Renal cortical epithelial cell (primary cell): Measurements from ENCODE around the gene ATG4A. TPM values are rescaled to one million over a fixed set of nuclear protein-coding genes. Genes with fewer than 3 reads are reported as not detected.

Source experiments
- DNase-seq: peaks from one replicate; pipeline ENCODE4 v3.0.0-alpha.2; 2011; ENCODE audit warnings: low read depth
- total RNA-seq: library from RNA; depleted of rRNA; stranded (reverse); fragments of >200 nt; gene quantifications from 2 replicates; pipeline ENCODE4 v1.2.3, GENCODE V29; 2014

The ATG4A gene
- total RNA-seq, 1 donor from 2014 or later = 18.2 TPM

DNA sequence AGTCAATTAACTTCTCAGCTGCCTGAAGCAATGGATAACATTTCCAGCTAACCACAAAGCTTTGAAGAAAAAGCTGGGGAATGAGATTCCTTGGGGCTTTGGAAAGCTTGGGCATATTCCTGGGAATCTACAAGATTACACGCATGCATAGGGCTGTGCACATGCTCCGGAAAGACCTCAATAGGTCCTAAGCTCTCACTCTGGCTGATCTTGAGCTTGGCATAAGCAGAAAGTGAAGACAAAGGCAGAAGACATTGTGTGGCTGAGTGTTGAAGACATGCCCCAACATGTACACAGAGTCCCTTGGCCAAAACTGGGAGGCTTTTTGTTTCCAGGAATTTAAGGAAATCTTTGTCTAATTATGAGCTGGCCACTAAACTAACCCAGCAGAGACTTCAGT, 31.2 kb downstream of the ATG4A start:
- peak; percentile 54 for DNase-seq

DNA sequence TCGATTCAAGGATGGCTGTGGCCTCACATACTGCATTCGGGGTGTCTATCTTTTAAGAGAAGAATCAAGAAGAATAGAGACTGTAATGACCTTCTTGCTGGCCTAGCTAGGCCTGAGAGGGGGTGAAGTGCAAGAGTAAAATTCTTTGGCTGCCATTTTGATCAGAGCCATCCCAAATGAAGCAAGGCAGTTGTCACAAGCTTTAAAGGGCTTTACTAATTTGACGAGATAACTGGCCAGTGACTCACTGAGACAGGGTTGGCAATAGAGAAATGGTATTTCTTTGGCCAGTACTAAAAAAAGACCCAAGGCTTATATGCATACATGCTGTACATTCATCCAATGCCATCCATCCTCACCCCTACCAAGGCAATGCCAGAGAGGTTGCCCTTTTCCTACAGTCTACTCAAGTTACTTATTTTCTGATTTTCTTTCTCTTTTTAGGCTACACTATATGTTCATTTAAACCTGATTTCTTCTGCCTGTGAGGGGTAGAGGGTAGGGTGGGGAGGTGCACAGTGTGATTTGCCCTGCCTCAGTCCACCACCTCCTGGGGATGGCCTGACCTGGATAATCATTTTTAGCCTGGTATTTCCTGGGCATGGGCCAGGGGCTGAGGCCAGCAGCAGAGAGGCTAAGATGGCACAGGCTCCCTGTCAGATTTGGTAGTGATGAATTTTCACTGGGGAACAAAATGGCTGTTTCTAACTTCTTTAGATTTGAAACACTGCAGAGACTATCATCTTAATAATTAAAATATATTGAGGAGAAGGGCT, 32.2 kb downstream of the ATG4A start:
- no peak for DNase-seq

DNA sequence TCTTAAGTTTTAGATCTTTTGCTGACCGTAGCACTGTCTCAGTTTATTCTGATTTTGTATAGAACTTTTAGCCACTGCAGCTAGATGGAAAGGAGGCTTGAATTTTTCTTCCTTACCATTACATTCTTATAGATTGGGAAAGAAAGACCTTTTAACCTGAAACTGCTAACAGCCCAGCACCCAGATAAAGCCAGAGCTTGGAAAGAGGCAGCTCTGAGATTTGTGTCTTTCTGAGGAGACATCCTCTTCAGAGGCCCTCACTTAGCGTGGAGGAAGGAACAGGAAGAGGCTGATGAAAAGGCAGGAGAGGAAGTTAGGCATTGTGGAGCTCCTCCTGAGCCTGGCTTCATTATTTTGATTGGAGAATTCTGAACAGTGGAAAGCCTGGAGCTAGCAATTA, 35.1 kb downstream of the ATG4A start:
- no peak for DNase-seq

DNA sequence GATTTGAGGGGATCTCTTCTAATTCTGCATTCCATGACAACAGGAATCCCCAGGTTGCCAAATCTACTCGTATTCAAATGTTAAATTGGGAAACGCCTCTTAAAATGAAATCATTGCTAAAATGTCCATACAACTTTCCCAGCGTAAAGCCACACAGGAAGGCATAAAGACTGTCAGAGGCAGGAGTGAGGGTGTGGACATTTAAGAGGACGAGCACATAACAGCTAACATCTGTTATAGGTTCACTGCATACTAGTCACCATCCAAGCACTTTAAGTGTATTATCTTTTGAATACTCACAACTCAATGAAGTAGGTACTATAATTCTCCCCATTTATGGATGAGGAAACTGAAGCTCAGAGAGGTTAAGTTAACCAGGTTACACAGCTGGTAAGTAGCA, 35.6 kb downstream of the ATG4A start:
- no peak for DNase-seq

DNA sequence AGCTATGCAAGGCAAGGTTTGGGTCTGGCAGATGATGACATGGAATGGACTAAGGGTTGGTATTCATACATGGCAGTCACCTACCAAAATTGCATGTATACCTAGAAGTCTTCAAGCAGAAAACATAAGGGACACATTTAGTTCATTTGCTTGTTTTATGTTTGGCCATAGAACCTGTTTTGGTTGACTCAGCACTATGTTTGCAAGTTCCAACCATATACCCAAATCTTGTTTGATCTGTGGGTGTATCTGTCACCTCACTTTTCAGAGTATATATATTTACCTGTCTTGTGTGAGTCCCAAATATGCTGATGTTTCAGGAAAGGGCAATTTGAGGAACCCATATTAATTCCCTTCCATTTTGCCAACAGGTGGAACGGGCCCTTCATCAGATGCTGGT, 39.3 kb downstream of the ATG4A start:
- DNase-seq = no peak

DNA sequence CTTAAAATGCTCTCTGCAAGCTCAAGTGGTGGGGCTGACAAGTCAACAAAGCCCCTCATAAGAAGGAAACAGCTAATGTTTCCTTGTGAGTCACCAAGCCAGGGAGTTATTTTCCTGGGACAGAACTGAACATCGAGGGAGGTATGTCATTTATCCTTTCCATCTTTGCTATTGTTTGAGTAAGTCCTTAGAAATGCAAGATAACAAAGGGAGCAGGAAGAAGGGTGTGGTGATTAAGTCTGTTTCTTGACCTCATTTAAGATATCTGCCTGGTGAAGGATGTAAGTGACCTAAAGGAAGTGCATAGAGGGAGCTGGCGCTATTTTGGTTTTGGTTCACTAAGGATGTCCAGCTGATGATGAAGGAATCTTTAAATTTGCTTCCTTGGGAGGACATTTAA, 39.9 kb downstream of the ATG4A start:
- peak; percentile 26 for DNase-seq

DNA sequence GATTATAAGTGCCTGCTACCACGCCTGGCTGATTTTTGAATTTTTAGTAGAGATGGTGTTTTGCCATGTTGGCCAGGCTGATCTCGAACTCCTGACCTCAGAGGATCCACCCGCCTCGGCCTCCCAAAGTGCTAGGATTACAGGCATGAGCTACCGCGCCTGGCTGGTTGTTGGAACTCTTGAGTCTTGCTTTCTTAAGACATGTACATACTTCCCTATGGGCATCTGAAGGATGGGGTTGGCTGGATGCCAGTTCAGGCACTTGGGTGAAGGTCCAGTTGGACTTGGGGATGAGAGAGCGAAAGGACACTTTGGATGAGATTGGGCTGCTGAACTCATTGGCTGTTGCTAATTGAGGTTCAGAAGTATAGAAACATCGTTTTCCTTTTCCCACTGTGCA, 40.5 kb downstream of the ATG4A start:
- DNase-seq = no peak

DNA sequence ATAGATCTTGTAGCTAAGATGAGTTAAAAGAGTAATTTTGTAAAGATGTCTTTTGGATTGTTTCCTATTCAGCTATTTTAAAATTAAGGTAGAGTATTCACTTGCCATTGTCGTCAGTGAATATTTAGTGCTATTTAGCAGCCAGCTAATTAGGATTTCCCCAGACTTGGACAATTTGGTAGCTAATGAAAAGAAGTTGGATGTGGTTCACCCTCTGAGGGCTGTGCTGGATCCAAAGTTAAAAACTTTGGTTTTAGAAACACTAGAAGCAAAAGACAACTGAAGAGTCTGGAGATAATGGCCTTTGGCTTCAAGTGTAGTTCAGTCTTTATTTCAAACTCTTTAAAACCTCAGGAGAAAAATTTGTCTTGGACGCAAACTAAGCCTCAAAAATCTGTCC, 41.3 kb downstream of the ATG4A start:
- no peak for DNase-seq

DNA sequence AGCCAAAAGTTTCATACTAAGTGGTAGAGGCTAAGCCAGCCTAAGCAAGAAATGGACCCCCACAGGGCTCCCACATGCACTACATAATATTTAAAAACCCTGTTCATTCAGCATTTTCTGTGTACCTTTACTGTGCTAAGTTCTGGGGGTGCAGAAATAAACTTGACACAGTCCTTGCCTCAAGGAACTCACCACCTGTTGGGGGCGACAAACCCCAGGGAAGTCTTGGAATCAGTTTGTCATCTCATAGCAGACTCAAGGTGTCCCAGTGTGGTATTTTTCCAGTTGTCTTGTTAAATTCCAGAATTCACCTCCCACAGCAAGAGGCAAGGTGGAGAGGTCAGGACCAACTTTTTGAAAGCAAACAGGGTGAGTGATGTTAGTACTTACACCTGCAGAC, 43.1 kb downstream of the ATG4A start:
- no peak for DNase-seq

DNA sequence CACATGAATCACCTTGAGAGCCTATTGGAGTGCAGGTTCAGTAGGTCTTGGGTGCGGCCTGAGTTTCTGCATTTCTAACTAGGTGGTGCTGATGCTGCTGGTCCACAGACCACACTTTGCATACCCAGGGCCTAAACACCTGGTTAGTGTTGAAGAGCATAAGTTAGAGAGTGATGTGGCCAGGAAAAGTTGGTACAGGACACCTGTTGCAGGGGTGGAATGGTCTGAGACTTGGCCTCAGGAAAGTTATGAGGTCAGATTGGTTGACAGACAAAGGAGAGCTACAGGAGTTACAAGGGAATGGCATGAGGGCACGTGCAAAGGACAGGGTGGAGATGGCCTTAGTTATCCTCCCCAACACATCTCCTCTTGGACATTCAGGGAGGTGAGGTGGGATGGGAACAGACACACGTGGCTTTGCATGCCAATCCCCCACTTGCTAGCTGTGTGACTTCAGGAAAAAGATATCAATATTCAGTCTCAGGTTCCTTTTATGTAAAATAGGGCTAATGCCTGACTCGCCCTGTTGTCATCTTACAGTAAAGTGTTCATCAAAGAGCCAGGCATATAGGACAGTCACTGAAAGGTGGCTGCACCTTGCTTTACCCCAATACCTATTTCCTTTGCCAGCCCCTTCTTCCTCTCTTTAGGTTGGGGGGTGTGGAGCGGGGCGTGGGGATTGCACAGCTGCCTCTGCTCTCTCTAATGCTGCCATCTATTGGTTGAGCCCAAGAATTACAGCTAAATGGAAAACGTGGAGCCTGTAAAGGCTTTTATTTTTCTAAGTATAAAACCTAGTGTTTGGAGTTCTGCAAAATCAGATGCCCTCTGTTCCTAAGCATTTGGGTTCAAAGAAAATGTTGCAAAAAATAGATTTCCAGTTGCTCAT, 47.5 kb downstream of the ATG4A start:
- no peak for DNase-seq

DNA sequence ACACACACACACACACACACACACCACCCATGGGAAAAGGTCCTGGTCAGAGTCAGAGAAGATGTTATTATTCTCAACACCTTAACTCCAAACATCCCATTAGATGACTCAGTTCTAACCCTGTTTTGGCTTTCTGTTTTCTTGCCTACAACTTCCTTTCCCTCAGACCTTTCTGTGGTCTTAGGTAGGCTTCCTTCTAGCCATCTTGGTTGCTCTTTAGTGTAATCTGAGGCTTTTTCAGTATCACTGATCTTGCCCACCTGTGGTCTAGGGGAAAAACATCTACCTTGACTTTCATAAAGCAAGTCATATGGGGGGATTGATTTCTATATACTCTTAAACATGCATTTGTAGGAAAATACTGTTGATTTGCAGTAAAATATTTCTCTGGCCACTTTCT, 56.9 kb downstream of the ATG4A start:
- DNase-seq = no peak

DNA sequence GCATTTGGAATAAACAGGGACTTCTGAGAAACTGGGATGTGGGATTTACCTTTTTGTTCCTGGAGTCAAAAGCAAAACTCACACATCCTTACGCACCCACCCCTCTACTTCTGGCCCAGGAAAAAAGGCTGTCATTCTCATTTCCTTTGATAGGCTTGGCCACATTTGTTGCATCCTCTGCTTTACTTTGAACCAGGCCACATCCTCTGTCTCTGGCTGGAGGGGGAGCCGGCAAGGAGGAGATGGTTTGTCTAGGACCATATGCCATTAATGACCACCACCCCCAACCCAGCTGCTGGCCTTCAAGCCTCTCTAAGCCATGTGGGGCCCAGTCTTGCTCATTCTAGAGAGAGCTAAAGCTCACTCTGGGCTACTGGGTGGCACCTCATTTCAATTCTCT, 64.5 kb downstream of the ATG4A start:
- DNase-seq = no peak

DNA sequence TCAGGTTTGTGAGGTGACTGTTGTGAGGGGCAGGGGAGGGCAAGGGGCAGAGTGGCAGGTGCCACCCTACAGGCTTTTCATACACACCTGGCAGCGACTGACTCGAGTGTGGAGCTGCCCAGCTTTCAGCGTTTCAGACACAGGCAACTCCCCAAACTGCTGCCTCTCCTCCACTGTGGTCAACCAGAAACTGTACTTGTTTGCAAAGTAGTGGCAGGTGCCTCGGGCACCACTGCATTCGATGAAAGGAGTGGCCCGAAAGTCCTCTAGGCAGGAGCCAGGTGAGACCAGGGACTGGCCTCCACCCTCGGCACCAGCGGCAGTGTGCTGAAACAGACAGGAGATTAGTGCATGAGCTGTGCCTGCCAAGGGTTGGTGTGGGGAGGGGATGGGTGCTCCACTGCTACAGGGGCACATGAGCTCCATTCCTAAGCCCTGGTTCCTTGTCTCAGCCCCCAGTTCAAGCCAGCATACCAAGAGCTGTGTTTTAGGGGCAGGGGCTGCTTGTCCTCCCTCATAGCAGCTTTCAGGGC, 65.4 kb downstream of the ATG4A start:
- no peak for DNase-seq

DNA sequence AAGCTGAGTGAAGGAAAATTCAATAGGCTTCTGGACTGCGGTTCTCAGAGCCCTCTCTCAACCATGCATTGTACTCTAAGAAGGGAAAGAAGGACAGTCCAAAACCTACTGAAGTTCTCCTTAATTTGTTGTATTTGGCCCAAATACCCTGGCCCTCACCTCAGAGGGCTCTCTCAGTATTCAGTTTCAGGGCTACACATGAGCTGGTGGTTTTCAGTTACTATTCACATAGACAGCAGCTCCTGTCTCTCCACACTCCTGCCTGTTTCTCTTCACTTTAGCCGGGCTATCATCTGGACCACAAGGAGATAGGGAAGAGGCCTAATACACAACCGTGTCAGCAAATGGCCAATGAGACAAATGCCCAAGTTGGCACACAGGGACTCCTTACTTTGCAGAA, 66.0 kb downstream of the ATG4A start:
- no peak for DNase-seq

DNA sequence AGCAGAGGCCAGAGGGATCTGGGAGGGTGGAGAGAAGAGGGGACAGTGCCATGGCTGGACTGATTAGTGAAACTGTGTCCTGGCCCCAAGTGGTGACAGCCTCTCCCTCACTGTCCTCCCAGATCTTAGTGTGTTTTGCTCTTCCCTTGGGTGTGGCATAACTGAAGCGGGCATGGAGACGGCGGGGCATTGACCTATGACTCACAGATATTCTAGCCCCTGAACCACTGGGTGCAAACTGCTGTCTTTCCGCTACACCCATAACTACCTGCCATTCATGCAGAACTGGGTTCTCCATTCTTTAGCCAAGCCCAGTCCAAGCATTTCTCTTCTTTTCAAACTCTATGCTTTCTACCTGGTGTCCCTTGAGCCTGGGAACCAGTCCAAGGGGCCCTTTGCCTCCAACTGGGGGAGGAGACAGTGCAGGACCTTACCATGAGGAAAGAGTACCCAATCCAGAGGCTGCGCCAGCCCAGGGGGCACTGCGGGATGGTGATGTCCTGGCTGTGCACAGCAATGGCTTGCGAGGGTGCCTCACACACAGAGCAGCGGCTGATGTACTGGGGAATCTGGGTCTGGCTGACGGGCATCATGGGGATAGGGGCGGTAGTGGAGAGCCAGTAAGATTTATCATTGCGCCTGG, 67.6 kb downstream of the ATG4A start:
- peak; percentile 18 for DNase-seq

DNA sequence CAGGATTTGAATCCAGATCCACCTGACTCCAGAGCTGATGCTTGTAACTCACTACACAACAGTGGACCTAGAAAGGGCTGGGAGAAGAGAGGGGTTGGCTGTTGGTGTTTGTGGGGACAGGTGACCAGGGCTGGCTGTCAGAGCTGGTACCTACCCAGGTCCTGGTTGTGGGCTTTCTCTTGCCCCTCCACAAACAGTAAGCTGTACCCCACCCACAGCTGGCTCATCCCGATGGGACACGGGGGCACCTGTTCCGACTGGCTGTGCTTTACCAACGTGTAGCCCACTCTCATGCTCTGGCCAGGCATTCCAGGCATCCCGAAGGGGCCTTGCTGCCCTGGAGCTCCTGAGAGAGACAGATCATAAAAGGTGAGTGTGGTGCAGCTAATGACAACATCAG, 68.7 kb downstream of the ATG4A start:
- no peak for DNase-seq

DNA sequence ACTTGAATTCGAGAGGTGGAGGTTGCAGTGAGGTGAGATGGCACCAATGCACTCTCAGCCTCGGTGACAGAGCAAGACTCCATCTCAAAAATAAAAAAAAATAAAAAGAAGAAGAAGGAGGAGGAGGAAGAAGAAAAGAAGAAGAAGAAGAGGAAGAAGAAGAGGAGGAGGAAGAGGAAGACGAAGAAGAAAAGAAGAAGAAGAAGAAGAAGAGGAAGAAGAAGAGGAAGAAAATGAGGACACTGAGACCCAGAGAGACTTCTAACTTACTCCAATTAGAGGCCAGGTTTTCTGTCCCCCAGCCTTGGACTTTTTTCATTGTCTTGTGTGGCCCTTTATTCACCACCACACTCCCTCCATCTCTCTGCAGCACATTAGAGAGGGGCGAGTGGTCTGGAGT, 70.7 kb downstream of the ATG4A start:
- DNase-seq = no peak

DNA sequence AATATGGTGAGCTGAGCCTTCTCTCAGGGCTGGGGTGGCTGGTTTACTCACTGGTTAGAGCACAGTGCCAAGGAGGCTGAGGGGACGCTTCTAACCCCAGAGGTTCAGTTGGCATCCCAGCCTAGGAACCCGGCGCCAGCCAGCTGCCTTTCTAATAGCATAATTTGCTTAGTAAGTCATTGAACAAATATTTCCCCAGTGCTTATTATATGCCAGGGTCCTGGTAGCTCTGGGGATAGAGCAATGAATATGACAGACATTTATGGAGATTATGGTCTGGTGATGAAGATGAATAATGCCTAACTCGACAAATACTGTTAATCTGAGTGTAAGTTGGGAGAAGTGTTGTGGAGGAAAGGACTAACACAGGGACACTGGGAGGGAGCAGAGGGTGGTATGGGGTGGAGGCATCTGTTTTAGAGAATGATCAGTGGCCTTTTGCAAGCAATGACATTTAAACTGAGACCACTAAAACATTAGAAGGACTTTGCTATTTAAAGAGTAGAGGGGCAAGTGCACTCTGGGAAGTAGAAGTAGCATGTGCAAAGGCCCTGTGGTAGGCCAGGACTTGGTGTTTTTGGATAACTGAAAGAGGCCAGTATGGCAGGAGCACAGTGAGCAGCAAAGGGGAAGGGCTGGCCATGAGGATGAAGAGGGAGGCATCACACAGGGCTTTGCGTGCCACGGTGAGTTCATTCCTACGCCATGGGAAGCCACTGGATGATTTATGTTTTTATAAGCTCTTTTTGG, 71.9 kb downstream of the ATG4A start:
- DNase-seq = no peak

DNA sequence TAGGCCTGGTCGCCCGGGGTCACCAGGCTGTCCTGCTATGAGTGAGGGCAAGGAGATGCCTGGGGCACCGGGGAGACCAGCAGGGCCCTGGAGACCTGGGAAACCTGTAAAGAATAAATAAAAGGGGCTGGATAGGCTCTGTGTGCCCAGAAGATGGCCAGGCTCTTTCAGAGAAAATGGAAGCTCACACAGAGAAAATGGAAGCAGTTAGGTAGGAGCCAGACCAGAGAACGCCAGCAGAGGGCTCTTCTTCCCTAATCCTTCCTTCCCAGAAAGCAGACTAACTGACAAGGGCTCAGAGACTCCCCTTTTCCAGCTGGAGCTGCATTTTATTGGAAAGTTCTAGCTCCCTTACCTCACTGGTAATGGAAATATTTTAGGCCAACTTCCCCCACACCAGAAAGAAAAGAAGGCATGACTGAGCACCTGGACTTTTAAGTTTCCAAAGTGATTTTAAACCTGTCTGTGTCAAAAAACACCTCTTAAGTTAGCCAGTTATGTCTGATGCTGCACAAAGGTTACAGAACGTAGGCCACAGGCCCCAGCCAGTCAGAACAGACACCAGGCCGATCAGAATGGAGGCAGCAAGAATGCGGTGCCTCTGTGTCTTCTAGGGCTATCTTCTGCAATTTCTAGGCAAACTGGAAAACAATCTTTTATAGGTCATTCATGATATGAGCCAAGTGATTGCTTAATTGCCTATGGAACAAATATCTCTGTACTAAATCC, 74.0 kb downstream of the ATG4A start:
- peak; percentile 44 for DNase-seq

DNA sequence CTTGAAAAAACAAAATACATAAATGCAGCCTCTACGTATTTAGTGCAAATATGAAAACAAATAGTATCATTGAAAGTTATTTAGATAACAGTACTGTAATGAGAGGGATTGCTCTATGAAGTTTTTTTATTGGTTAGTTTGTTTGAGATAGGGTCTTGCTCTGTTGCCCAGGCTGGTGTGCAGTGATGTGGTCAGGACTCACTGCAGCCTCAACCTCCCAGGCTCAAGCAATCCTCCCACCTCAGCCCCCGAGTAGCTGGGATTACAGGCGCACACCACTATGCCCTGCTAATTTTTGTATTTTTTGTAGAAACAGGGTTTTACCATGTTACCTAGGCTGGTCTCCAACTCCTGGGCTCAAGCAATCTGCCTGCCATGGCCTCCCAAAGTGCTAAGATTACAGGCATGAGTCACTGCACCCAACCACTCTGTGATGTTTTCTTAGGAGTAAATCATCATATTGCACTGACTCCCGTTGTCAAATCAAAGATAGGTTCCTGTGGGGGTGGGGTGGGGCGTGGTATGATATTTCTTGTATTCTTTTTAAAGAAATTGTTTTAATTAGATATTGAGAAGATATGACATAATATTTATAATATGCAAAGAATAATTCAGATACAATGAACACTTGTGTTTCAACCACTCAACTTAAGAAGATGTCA, 75.8 kb downstream of the ATG4A start:
- peak; percentile 56 for DNase-seq
